Thymus (tissue), 11 donors: ENCODE results near the gene FOXP4. TPM values are rescaled to one million over a fixed set of nuclear protein-coding genes. Genes with fewer than 3 reads are reported as not detected.

ENCODE experiments used
- DNase-seq, 9 donors: peaks; one replicate each; pipeline ENCODE4 v3.0.0-alpha.2; 2013; ENCODE audit warnings: low spot score in 9 of 9, low read depth in 6 of 9, missing footprints in 1 of 9
- H3K27ac ChIP-seq, 2 donors: one replicate each; pipeline ENCODE4 v1.5.1; 2013; ENCODE audit warnings: control low read depth in 1 of 2, low read depth in 1 of 2, low read length in 1 of 2, mild to moderate bottlenecking in 1 of 2, moderate library complexity in 1 of 2
- H3K27me3 ChIP-seq, 2 donors: one replicate each; pipeline ENCODE4 v1.5.1; 2013; ENCODE audit warnings: low read length in 1 of 2; ENCODE audit not compliant: control insufficient read depth in 2 of 2, insufficient read depth in 1 of 2
- H3K36me3 ChIP-seq, 2 donors: one replicate each; pipeline ENCODE4 v1.5.1; 2013; ENCODE audit warnings: low read length in 1 of 2, mild to moderate bottlenecking in 1 of 2, moderate library complexity in 1 of 2; ENCODE audit not compliant: control insufficient read depth in 2 of 2, insufficient read depth in 2 of 2
- H3K4me1 ChIP-seq, 2 donors: one replicate each; pipeline ENCODE4 v1.5.1; 2013; ENCODE audit warnings: low read length in 2 of 2; ENCODE audit not compliant: control insufficient read depth in 2 of 2, insufficient read depth in 2 of 2
- H3K4me3 ChIP-seq, 2 donors: one replicate each; pipeline ENCODE4 v1.5.1; 2013; ENCODE audit warnings: low read length in 2 of 2, control low read depth in 1 of 2, mild to moderate bottlenecking in 1 of 2
- H3K9me3 ChIP-seq, 2 donors: one replicate each; pipeline ENCODE4 v1.5.1; 2013; ENCODE audit warnings: low read length in 1 of 2, mild to moderate bottlenecking in 1 of 2; ENCODE audit not compliant: control insufficient read depth in 2 of 2, insufficient read depth in 1 of 2
- WGBS: extraction: QIAGEN DNeasy Blood & Tissue Kit; methylation state at CpG from one replicate; pipeline ENCODE4 v1.1.7; 2013; 5-methylcytosine and 5-hydroxymethylcytosine counted together
- polyA plus RNA-seq: library from polyadenylated mRNA; stranded (reverse); fragments of 200-250 nt; gene quantifications from one replicate; pipeline ENCODE4 v1.2.3, GENCODE V29; 2013
- total RNA-seq: library from RNA; stranded (reverse); fragments of 120-200 nt; gene quantifications from one replicate; pipeline ENCODE4 v1.2.4, GENCODE V29; 2013
- donor health status: healthy.

The FOXP4 gene
- total and polyA plus RNA-seq, 2 donors: 2.0 to 15.0 TPM

DNA sequence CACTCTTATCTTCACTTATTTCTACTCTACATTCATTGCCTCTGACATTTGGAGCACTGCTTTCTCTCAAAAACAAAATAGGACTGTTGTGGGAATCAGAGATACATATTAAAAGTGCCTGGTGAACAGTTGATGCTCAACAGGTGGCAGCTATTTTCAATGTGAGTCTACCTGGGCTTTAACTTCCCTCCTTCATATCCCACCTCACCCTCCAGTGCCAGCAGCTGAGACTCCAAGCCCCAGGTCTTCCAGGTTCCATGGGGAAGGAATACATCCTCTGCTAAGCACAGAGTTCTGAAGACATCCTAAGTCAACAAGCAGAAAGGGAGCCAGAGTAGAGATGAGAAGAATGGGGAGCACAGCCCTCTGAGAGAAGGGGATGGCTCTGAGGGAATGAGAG lies 7.0 kb upstream of the FOXP4 start:
- Histone ChIP-seq H3K36me3 (no peaks in the 10 kb centered on the region), H3K27ac (no peak overlapping the region), H3K4me1 (peaks cover 0 to 21% of the 10 kb centered on the region in 2 donors), H3K4me3 (no peak overlapping the region), H3K9me3 (no peaks in the 10 kb centered on the region), H3K27me3 (peaks cover 8 to 18% of the 10 kb centered on the region in 2 donors)
- DNase-seq: no peak

DNA sequence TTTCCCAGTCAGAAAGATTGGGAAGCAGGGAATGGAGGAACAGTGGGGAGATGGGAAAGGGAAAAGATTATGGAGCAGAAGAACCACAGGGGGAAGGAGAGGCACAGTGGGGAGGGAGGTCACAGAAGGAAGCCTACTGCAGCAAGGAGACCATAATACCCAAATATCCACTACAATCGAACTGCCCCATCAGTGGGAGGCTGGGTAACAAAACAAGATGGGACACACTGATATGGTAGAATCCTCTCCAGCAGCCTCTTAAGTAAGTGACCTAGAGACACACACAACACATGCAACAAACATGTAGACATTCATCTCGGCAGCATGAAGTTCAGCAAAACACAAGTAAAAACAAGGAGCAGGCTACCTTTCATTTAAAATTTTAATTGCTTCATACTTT lies 4.8 kb upstream of the FOXP4 start:
- no peak overlapping the region for H3K4me3 ChIP-seq
- WGBS: 96% methylated on average over 2 of the region's 2 CpGs
- peaks cover 9 to 36% of the 10 kb centered on the region in 2 donors for H3K4me1 ChIP-seq
- no peak for DNase-seq
- peaks cover 0 to 3% of the 10 kb centered on the region in 2 donors for H3K9me3 ChIP-seq
- peaks cover 19 to 31% of the 10 kb centered on the region in 2 donors for H3K27me3 ChIP-seq
- no peaks in the 10 kb centered on the region for H3K36me3 ChIP-seq
- H3K27ac ChIP-seq: no peak overlapping the region

DNA sequence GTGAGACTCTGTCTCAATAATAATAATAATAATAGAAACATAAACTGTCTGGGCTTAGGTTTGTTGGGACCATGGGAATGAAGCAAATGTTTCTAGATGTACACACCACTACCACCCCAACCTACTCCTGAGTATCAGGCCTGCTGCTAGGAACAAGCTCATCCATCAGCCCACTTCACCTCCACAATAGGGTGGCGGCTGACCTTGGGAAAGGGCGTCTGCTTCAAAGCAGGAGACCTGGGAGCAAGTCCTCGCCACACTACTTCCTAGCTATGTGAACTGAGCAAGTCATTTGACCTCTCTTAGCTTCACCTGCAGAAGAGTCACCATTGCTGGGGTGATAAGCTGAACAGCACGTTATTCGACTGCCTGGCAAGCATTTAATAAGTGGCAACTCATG lies 3.1 kb upstream of the FOXP4 start:
- H3K36me3 ChIP-seq: no peaks in the 10 kb centered on the region
- over 99% methylated on average over 5 of the region's 5 CpGs for WGBS
- no peak for DNase-seq

DNA sequence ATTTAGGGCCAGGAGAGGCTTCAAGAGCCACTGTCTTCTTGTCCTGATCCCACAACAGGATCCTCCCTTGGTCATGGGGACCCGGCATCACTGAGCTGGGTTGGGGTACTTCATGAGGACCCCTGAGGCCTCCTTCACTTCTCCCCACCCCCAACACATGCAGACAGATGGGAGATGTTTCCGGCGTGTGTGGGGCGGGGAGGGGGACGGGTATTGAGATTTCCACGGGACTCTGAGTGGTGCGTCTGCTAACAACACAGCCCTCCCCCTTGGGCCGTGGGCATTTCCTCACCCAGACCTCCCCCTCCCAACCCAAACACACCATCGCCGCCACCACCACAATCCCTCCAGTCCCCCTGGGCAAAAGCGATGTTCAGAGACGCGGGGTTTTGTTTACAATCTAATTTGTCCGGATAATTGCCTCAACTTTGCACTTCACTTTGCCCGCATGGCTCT lies 906 bp upstream of the FOXP4 start:
- Histone ChIP-seq H3K4me1 (peaks cover 21 to 45% of the 10 kb centered on the region in 2 donors), H3K27me3 (peaks cover 35 to 55% of the 10 kb centered on the region in 2 donors), H3K4me3 (peak overlapping the region; percentile 52 to 99), H3K9me3 (peaks cover 0 to 9% of the 10 kb centered on the region in 2 donors), H3K27ac (no peak overlapping the region), H3K36me3 (no peaks in the 10 kb centered on the region)
- 26% methylated on average over 15 of the region's 15 CpGs for WGBS
- peak in 2 of 9 donors; percentile 40 to 58 for DNase-seq

More for the DNA sequence above, 3.1 kb upstream of the FOXP4 start:
- H3K27ac ChIP-seq: no peak overlapping the region
- peaks cover 13 to 40% of the 10 kb centered on the region in 2 donors for H3K4me1 ChIP-seq
- H3K4me3 ChIP-seq: no peak overlapping the region
- peaks cover 31 to 38% of the 10 kb centered on the region in 2 donors for H3K27me3 ChIP-seq
- H3K9me3 ChIP-seq: peaks cover 0 to 9% of the 10 kb centered on the region in 2 donors

DNA sequence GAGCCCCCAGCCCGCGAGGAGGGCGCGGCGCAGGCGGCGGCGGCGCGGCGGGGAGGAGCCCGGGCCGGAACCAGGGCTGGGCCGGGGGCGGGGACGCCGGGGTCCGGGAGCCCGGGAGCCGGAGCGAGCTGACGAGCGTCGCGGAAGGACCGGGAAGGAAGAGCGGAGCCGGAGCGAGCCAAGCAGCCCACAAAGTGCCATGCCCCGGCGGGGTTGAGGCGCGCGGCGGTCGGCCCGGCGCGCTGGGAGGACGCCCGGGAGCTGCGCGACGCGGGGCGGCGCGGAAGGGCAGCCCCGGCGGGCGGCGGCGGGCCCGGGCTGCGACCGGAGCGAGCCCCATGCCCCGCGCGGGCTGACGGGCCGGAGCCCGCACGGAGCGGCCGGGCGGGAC lies 289 bp downstream of the FOXP4 start:
- Histone ChIP-seq H3K27me3 (peaks cover 30 to 60% of the 10 kb centered on the region in 2 donors), H3K27ac (peak overlapping the region in 1 of 2 donors; percentile 65), H3K4me3 (peak overlapping the region; percentile 29 to 99), H3K4me1 (peaks cover 21 to 45% of the 10 kb centered on the region in 2 donors), H3K9me3 (peaks cover 0 to 9% of the 10 kb centered on the region in 2 donors), H3K36me3 (peaks cover 0 to 5% of the 10 kb centered on the region in 2 donors)
- WGBS: 1% methylated on average over 67 of the region's 67 CpGs
- peak in 2 of 9 donors; percentile 46 to 50 for DNase-seq

DNA sequence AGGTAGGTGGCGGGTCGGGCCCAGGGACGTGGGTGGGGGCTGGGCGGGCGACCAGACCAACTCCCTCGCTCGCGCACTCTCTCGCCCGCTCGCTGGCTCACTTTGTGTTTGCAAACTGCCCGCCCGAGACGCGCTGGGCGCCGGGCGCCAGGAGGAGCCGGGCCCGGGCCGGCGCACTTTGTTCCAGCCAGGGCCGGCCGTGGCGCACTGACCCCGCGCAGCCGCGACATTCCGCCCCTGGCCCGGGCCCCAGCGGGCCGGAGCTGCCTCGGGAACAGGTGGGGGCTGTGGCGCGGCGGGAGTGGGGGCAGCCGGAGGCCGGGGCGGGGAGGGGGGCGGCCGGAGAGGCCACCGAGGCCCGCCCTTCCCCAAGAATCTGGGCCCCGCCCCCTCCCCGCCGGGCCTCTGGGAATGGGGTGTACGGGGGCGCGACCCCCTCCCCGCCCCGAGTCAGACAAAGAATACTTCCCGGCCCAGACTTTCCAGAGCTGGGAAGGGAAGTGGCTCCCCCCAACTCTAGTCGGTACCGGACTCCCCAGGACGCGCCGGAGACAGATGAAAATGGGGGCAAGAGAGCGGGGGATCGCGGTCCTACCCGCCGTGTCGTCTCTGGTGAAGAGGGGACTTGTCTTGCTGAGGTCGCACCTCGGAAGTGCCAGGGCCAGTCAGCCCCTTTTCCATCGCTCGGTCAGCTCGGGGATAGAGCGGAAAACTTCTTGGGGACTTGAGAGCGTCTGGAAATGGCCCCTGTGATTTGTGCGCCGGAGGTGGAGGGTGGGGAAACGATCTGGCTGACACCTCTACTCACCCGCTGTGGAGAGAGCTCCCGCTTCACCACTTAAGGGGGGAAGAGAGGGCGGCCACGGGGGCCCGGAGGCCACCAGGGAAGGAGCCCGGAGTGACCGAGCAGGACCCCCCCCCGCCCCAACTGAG lies 951 bp downstream of the FOXP4 start:
- Histone ChIP-seq H3K36me3 (peaks cover 0 to 10% of the 10 kb centered on the region in 2 donors), H3K4me1 (peaks cover 21 to 45% of the 10 kb centered on the region in 2 donors), H3K27me3 (peaks cover 30 to 62% of the 10 kb centered on the region in 2 donors), H3K4me3 (peak overlapping the region; percentile 54 to 99), H3K9me3 (peaks cover 0 to 9% of the 10 kb centered on the region in 2 donors), H3K27ac (peak overlapping the region in 1 of 2 donors; percentile 40)
- under 1% methylated on average over 82 of the region's 82 CpGs for WGBS
- DNase-seq: peak in 2 of 9 donors; percentile 36 to 58

DNA sequence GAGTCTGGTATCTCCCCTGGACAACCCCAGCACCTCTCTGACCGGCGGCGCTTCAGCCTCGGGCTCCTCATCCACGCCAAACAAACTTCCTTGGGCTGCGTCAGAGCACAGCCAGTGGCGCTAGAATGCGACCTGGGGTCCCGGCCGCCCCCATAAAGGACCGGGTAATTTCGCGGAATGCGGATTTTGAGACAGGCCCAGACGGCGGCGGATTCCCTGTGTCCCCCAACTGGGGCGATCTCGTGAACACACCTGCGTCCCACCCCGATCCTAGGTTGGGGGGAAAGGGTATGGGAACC lies 1.6 kb downstream of the FOXP4 start:
- Histone ChIP-seq H3K4me1 (peaks cover 21 to 45% of the 10 kb centered on the region in 2 donors), H3K27me3 (peaks cover 30 to 64% of the 10 kb centered on the region in 2 donors), H3K4me3 (peak overlapping the region; percentile 54 to 99), H3K27ac (no peak overlapping the region), H3K36me3 (peaks cover 0 to 10% of the 10 kb centered on the region in 2 donors), H3K9me3 (peaks cover 0 to 9% of the 10 kb centered on the region in 2 donors)
- DNase-seq: no peak
- 2% methylated on average over 21 of the region's 21 CpGs for WGBS

DNA sequence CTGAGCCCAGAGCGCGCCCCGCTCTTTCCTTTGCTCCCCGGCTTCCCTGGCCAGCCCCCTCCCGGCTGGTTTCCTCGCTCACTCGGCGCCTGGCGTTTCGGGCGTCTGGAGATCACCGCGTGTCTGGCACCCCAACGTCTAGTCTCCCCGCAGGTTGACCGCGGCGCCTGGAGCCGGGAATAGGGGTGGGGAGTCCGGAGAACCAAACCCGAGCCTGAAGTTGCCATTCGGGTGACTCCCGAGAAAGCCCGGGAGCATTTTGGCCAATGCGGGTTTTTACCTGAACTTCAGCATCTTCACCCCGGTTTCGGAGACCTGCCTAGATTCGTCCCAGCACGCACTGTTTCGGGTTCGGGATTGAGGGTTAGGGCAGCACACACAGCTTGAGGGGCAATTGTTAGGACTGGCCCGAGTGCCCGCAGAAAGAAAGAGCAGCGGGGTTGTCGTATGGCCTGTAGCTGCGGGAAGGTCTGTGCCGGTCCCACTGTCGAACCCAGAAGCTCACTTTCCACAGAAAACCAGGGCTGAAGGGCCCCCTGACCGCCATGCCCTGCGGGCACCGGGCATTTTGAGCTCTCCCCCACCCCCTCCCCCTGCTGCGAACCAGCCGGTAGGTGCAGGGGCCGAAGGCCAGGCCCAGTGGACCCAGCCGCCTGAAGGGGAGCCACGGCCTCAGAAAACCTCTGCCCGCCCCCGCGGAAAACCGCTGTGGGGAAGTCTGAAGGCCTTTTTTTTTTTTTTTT lies 2.1 kb downstream of the FOXP4 start:
- peaks cover 0 to 10% of the 10 kb centered on the region in 2 donors for H3K36me3 ChIP-seq
- H3K27ac ChIP-seq: no peak overlapping the region
- H3K4me1 ChIP-seq: peaks cover 21 to 45% of the 10 kb centered on the region in 2 donors
- DNase-seq: peak in 1 of 9 donors; percentile 33
- H3K9me3 ChIP-seq: peaks cover 0 to 9% of the 10 kb centered on the region in 2 donors
- 6% methylated on average over 50 of the region's 50 CpGs for WGBS
- peak overlapping the region; percentile 54 to 99 for H3K4me3 ChIP-seq
- peaks cover 30 to 64% of the 10 kb centered on the region in 2 donors for H3K27me3 ChIP-seq
